ENCODE measurements around the gene MUC3A. TPM values are rescaled to one million over a fixed set of nuclear protein-coding genes. Genes with fewer than 3 reads are reported as not detected.

MUC3A gene
- polyA plus RNA-seq, 1 of the 3 experiments (the other 2 are of a cell fraction), result 0.03 TPM

- WGBS (ENCODE audit: low lambda C conversion rate), result 35% methylated on average over 4 of the region's 4 CpGs
- H3K4me3 ChIP-seq (ENCODE audit: low read depth in 2 of 2, low read length in 1 of 2), result no peak overlapping the region
Observed at GRCh38 chr7:100944138-100944537, 5.2 kb upstream of the MUC3A start.

DNA sequence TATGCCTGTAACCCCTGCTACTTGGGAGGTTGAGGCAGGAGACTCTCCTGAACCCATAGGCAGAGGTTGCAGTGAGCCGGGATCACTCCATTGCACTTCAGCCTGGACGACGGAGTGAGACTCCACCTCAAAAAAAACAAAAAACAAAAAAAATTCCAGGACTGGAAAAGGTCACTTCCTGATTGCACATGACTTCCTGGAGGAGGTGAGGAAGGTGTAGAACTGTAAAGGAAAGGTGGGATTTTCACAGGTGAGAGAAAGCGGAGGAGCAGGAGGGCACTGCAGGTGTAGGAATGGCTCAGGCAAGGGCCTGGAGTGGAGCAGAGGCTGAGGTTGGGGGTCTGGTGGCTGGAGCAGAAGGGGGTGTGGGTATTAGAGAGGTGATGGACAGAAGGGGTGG is 3.2 kb upstream of the MUC3A start:
- no peaks in the 10 kb centered on the region for H4K20me1 ChIP-seq (ENCODE audit: insufficient read depth)
- 24% methylated on average over 4 of the region's 4 CpGs for WGBS (ENCODE audit: low lambda C conversion rate)
- H2AFZ ChIP-seq (ENCODE audit: low read depth), result no peak overlapping the region
- H3K79me2 ChIP-seq (ENCODE audit: insufficient read depth), result no peaks in the 10 kb centered on the region
- TF ChIP-seq FOSL2 (IDR thresholded peaks at IDR 0.05; ENCODE audit: borderline replicate concordance, low read depth), result no peak
- no peak for TF ChIP-seq RAD21 (IDR thresholded peaks at IDR 0.05; ENCODE audit: low read length)
- no peak for TF ChIP-seq MEF2A (IDR thresholded peaks at IDR 0.05; ENCODE audit: borderline replicate concordance, low read depth)
- no peak for TF ChIP-seq TAF1 (IDR thresholded peaks at IDR 0.05; ENCODE audit: borderline replicate concordance, low read depth, low read length)
- TF ChIP-seq FOXM1 (IDR thresholded peaks at IDR 0.05; ENCODE audit: low read depth), result no peak
- no peak for TF ChIP-seq CTCF (IDR thresholded peaks at IDR 0.05)
- TF ChIP-seq MXI1 (IDR thresholded peaks at IDR 0.05; ENCODE audit: low read depth, low read length), result no peak
- TF ChIP-seq RXRA (IDR thresholded peaks at IDR 0.05; ENCODE audit: borderline replicate concordance, low read depth), result no peak
- no peak for TF ChIP-seq YY1 (IDR thresholded peaks at IDR 0.05; ENCODE audit: low read depth)
- TF ChIP-seq TEAD4 (IDR thresholded peaks at IDR 0.05; ENCODE audit: borderline replicate concordance, insufficient read depth), result no peak
- TF ChIP-seq POLR2AphosphoS5 (IDR thresholded peaks at IDR 0.05; ENCODE audit: low read depth, low read length), result no peak
- TF ChIP-seq RCOR1 (IDR thresholded peaks at IDR 0.05; ENCODE audit: low read length), result no peak
- TF ChIP-seq, protein P1, sequence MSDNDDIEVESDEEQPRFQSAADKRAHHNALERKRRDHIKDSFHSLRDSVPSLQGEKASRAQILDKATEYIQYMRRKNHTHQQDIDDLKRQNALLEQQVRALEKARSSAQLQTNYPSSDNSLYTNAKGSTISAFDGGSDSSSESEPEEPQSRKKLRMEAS (IDR thresholded peaks at IDR 0.05; ENCODE audit: low read depth), result no peak
- no peak for TF ChIP-seq EZH2phosphoT487 (IDR thresholded peaks at IDR 0.05; ENCODE audit: borderline replicate concordance, low read depth)
- no peak for TF ChIP-seq SIN3A (IDR thresholded peaks at IDR 0.05; ENCODE audit: borderline replicate concordance, low read depth, low read length)
- TF ChIP-seq FOXJ3 (CRISPR knock-in tag; IDR thresholded peaks at IDR 0.05), result no peak
- TF ChIP-seq EP300 (IDR thresholded peaks at IDR 0.05; ENCODE audit: borderline replicate concordance in 1 of 2, low read depth in 1 of 2, low read length in 1 of 2), result no peak
- no peaks in the 10 kb centered on the region for H3K9me3 ChIP-seq
- POLR2A ChIA-PET, result no interaction called here
- no peaks in the 10 kb centered on the region for H3K36me3 ChIP-seq (replicated peaks in 1 of 2; ENCODE audit: control insufficient read depth in 1 of 2, insufficient read depth in 2 of 2, low read length in 1 of 2)
- H3K4me1 ChIP-seq (ENCODE audit: control insufficient read depth in 1 of 2, insufficient read depth in 2 of 2, low read depth in 1 of 2, low read length in 1 of 2), result no peaks in the 10 kb centered on the region
- H3F3A ChIP-seq (replicated peaks; ENCODE audit: insufficient read depth), result no peaks in the 10 kb centered on the region
- H3K4me2 ChIP-seq, result no peak overlapping the region
- H3K27me3 ChIP-seq (ENCODE audit: insufficient read depth), result peaks cover 62% of the 10 kb centered on the region
- H3K4me3 ChIP-seq (ENCODE audit: low read depth in 2 of 2, low read length in 1 of 2), result no peak overlapping the region
- H3K27ac ChIP-seq (ENCODE audit: low read depth in 2 of 2, low read length in 1 of 2), result no peak overlapping the region
- no peaks in the 10 kb centered on the region for H3K9me2 ChIP-seq
- CTCF ChIA-PET, result interaction anchor here (1.1 to 1.3 kb wide), 2 partner anchors 20 kb away, joined by 4 read pairs; no protein-coding TSS in a partner anchor
- DNase-seq, result no peak
- H3K9ac ChIP-seq, result no peak overlapping the region

More at GRCh38 chr7:100944138-100944537, 5.2 kb upstream of the MUC3A start:
- H4K20me1 ChIP-seq (ENCODE audit: insufficient read depth), result no peaks in the 10 kb centered on the region
- no peaks in the 10 kb centered on the region for H3K79me2 ChIP-seq (ENCODE audit: insufficient read depth)
- H3K9me2 ChIP-seq, result no peaks in the 10 kb centered on the region
- H3F3A ChIP-seq (replicated peaks; ENCODE audit: insufficient read depth), result no peaks in the 10 kb centered on the region
- H3K9ac ChIP-seq, result no peak overlapping the region
- H2AFZ ChIP-seq (ENCODE audit: low read depth), result no peak overlapping the region
- no peaks in the 10 kb centered on the region for H3K9me3 ChIP-seq
- no peaks in the 10 kb centered on the region for H3K36me3 ChIP-seq (replicated peaks in 1 of 2; ENCODE audit: control insufficient read depth in 1 of 2, insufficient read depth in 2 of 2, low read length in 1 of 2)
- no peak overlapping the region for H3K4me2 ChIP-seq
- TF ChIP-seq SIN3A (IDR thresholded peaks at IDR 0.05; ENCODE audit: borderline replicate concordance, low read depth, low read length) (no peak), USF1 (IDR thresholded peaks at IDR 0.05; ENCODE audit: borderline replicate concordance, low read depth) (no peak)
- no peak for DNase-seq
- H3K4me1 ChIP-seq (ENCODE audit: control insufficient read depth in 1 of 2, insufficient read depth in 2 of 2, low read depth in 1 of 2, low read length in 1 of 2), result no peaks in the 10 kb centered on the region
- H3K27ac ChIP-seq (ENCODE audit: low read depth in 2 of 2, low read length in 1 of 2), result no peak overlapping the region
- POLR2A ChIA-PET, result interaction anchor here (1.0 kb wide), 1 partner anchor 12 kb away, joined by 3 read pairs; no protein-coding TSS in a partner anchor
- CTCF ChIA-PET, result interaction anchor here (1.0 to 1.2 kb wide), 2 partner anchors 10 to 21 kb away, joined by 3 to 5 read pairs; no protein-coding TSS in a partner anchor
- peaks cover 44% of the 10 kb centered on the region for H3K27me3 ChIP-seq (ENCODE audit: insufficient read depth)
